K562 (cell line): ENCODE measurements around the gene ARHGAP35. TPM values are rescaled to one million over a fixed set of nuclear protein-coding genes. Genes with fewer than 3 reads are reported as not detected.

Source experiments
- ETV1 ChIP-seq: fragments of 450-650 bp; conservative IDR thresholded peaks from 2 replicates; pipeline ENCODE4 v1.6.1; 2016; ENCODE audit warnings: missing genetic modification characterization, control low read depth, low read depth, missing compliant biosample characterization
- FOXA3 ChIP-seq, 2 experiments: fragments of 450-650 bp in 1 of 2; sonication (generic) in 1 of 2; formaldehyde crosslinking; IDR thresholded peaks in 1 of 2; conservative IDR thresholded peaks in 1 of 2; 2 replicates each; pipeline versions ENCODE4 v1.4.0 to v1.8.0; 2020 to 2022; ENCODE audit warnings: mild to moderate bottlenecking in 2 of 2, missing genetic modification reagents in 1 of 2
- FOXK1 ChIP-seq: sonication (generic); formaldehyde crosslinking; IDR thresholded peaks from 2 replicates; pipeline ENCODE4 v1.8.0; 2022; ENCODE audit warnings: missing genetic modification reagents, mild to moderate bottlenecking, borderline replicate concordance
- HNRNPUL1 ChIP-seq: fragments of 200-400 bp; formaldehyde crosslinking; IDR thresholded peaks from 2 replicates; pipeline ENCODE4 v1.6.1; 2017; ENCODE audit warnings: low read length
- JUND ChIP-seq, 2 experiments: IDR thresholded peaks; 2 replicates in 1 of 2; 3 replicates in 1 of 2; pipeline ENCODE4 v1.6.1; 2011; ENCODE audit warnings: borderline replicate concordance in 2 of 2, low read depth in 2 of 2, low read length in 2 of 2, improper control_type of control experiment in 1 of 2, missing biosample characterization in 1 of 2, missing genetic modification characterization in 1 of 2, missing genetic modification reagents in 1 of 2
- STAT5B ChIP-seq: fragments of 250-450 bp; sonication (Bioruptor Pico); IDR thresholded peaks from 2 replicates; pipeline ENCODE4 v1.8.0; 2021; ENCODE audit warnings: mild to moderate bottlenecking, inconsistent platforms
- polyA plus RNA-seq, 8 experiments: library from polyadenylated mRNA; depleted of rRNA in 4 of 8; stranded (reverse) in 5 of 8; unstranded in 3 of 8; fragments of >200 nt; fragmentation: Nextera tagmentation in 2 of 8; fragmentation: Illumina TruSeq in 1 of 8; extraction: Ambion mirVana in 2 of 8; extraction: Trizol in 1 of 8; gene quantifications; 2 replicates each; pipeline versions ENCODE4 v1.2.1 to v1.2.3, GENCODE V29; 2011 to 2014; ENCODE audit warnings: inconsistent platforms in 1 of 8, missing spikeins in 1 of 8
- total RNA-seq, 7 experiments: library from RNA; depleted of rRNA in 6 of 7; stranded (reverse); fragments of >200 nt in 6 of 7; fragmentation: Illumina TruSeq in 2 of 7; extraction: Trizol in 2 of 7; gene quantifications; 2 replicates each; pipeline versions ENCODE4 v1.2.1 to v1.2.3, GENCODE V29; 2011 to 2021; ENCODE audit warnings: low replicate concordance in 1 of 7
- TF ChIP-seq, protein P1 (sequence below): fragments of 150-350 bp; IDR thresholded peaks from 2 replicates; pipeline ENCODE4 v1.6.1; 2014; ENCODE audit warnings: low read depth, mild to moderate bottlenecking, low read length, borderline replicate concordance
- TF ChIP-seq, protein P2 (sequence below): fragments of 250-450 bp; sonication (Bioruptor Pico); IDR thresholded peaks from 2 replicates; pipeline ENCODE4 v1.5.0; 2020; ENCODE audit warnings: mild to moderate bottlenecking
- TF ChIP-seq, protein P3 (sequence below), 2 experiments: fragments of 150-350 bp in 1 of 2; IDR thresholded peaks; 2 replicates each; pipeline ENCODE4 v1.6.1; 2012 to 2016; ENCODE audit warnings: low read depth in 2 of 2, low read length in 2 of 2, mild to moderate bottlenecking in 1 of 2, moderate library complexity in 1 of 2

The ARHGAP35 gene
- total and polyA plus RNA-seq, 9 of the 15 experiments (the other 6 are each of a cell fraction or from before 2014, with no cell fraction given): 0.27 to 26.4 (median 10.2) TPM

DNA sequence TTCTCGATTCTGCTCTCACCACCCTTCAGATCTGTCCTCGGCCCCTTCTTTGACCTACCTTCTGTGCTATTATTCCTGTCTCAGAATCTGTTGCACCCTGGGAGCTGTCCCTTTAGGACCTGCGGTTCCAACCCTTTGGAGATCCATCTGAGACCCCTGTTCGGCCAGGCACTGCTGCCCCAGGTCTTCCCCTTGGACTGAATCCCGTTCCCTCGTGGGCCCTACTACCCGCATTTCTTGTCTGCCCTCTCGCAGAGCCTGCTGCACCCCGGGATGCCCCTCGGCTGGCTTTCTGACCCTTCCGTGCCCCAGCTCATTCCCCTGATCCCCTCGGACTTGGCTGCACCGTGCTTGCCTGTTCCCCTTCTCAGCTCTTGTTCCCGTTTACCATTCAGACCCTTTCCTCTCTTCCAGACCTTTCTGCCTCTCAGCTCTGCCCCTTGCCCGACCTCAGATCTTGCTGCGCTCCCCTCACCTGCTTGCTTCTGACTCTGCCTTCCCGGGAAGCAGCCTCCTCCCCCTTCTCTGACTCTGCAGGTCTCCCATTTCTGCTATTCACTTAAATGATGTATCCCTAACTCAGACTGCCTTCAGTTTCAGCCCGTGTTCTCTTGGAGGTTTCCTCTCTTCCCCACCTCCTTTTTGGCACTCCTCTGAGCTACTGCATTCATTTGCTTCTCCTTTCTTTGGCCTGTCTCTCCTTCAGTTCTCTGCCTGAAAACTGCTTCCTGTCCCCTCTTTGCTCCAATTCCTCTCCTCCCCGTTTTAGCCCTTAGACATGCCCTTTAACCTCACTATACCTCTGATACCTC lies 1.1 kb downstream of the ARHGAP35 start (continued):
- TF ChIP-seq, protein P1, sequence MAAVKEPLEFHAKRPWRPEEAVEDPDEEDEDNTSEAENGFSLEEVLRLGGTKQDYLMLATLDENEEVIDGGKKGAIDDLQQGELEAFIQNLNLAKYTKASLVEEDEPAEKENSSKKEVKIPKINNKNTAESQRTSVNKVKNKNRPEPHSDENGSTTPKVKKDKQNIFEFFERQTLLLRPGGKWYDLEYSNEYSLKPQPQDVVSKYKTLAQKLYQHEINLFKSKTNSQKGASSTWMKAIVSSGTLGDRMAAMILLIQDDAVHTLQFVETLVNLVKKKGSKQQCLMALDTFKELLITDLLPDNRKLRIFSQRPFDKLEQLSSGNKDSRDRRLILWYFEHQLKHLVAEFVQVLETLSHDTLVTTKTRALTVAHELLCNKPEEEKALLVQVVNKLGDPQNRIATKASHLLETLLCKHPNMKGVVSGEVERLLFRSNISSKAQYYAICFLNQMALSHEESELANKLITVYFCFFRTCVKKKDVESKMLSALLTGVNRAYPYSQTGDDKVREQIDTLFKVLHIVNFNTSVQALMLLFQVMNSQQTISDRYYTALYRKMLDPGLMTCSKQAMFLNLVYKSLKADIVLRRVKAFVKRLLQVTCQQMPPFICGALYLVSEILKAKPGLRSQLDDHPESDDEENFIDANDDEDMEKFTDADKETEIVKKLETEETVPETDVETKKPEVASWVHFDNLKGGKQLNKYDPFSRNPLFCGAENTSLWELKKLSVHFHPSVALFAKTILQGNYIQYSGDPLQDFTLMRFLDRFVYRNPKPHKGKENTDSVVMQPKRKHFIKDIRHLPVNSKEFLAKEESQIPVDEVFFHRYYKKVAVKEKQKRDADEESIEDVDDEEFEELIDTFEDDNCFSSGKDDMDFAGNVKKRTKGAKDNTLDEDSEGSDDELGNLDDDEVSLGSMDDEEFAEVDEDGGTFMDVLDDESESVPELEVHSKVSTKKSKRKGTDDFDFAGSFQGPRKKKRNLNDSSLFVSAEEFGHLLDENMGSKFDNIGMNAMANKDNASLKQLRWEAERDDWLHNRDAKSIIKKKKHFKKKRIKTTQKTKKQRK: no peak
- TF ChIP-seq, protein P2, sequence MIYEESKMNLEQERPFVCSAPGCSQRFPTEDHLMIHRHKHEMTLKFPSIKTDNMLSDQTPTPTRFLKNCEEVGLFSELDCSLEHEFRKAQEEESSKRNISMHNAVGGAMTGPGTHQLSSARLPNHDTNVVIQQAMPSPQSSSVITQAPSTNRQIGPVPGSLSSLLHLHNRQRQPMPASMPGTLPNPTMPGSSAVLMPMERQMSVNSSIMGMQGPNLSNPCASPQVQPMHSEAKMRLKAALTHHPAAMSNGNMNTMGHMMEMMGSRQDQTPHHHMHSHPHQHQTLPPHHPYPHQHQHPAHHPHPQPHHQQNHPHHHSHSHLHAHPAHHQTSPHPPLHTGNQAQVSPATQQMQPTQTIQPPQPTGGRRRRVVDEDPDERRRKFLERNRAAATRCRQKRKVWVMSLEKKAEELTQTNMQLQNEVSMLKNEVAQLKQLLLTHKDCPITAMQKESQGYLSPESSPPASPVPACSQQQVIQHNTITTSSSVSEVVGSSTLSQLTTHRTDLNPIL: no peak
- TF ChIP-seq HNRNPUL1 (no peak), FOXA3 (CRISPR knock-in tag; conservative IDR thresholded peaks at IDR 0.05 in 1 of 2, IDR thresholded peaks at IDR 0.05 in 1 of 2) (no peak), JUND (IDR thresholded peaks at IDR 0.05; ENCODE audit: borderline replicate concordance, low read depth, low read length) (no peak), JUND (tag; IDR thresholded peaks at IDR 0.05; ENCODE audit: borderline replicate concordance, low read depth, low read length) (0 out of 3 replicates have a peak, but pooled peaks have one; percentile 22), ETV1 (tag) (0 out of 2 replicates have a peak, but pooled peaks have one; percentile 19), STAT5B (CRISPR knock-in tag) (no peak), FOXK1 (CRISPR knock-in tag) (no peak)
- TF ChIP-seq, protein P3, sequence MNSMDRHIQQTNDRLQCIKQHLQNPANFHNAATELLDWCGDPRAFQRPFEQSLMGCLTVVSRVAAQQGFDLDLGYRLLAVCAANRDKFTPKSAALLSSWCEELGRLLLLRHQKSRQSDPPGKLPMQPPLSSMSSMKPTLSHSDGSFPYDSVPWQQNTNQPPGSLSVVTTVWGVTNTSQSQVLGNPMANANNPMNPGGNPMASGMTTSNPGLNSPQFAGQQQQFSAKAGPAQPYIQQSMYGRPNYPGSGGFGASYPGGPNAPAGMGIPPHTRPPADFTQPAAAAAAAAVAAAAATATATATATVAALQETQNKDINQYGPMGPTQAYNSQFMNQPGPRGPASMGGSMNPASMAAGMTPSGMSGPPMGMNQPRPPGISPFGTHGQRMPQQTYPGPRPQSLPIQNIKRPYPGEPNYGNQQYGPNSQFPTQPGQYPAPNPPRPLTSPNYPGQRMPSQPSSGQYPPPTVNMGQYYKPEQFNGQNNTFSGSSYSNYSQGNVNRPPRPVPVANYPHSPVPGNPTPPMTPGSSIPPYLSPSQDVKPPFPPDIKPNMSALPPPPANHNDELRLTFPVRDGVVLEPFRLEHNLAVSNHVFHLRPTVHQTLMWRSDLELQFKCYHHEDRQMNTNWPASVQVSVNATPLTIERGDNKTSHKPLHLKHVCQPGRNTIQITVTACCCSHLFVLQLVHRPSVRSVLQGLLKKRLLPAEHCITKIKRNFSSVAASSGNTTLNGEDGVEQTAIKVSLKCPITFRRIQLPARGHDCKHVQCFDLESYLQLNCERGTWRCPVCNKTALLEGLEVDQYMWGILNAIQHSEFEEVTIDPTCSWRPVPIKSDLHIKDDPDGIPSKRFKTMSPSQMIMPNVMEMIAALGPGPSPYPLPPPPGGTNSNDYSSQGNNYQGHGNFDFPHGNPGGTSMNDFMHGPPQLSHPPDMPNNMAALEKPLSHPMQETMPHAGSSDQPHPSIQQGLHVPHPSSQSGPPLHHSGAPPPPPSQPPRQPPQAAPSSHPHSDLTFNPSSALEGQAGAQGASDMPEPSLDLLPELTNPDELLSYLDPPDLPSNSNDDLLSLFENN (IDR thresholded peaks at IDR 0.05; ENCODE audit: low read depth in 2 of 2, low read length in 2 of 2): no peak
